DMS53 treated with DMSO at 0.1 percent for 48 hours (cell line): ENCODE results near the gene AKIRIN1.
"Not testable (repeated sequence)": the region's sequence is repeated elsewhere in the genome, so short reads cannot be mapped to it uniquely, and the experiment has no call there.

Source experiments
- DNase-seq: peaks from one replicate; lab custom pipeline; 2025; ENCODE audit not compliant: unreplicated experiment; lab: John Stamatoyannopoulos, UW

AKIRIN1 gene, protein sequence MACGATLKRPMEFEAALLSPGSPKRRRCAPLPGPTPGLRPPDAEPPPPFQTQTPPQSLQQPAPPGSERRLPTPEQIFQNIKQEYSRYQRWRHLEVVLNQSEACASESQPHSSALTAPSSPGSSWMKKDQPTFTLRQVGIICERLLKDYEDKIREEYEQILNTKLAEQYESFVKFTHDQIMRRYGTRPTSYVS

DNA sequence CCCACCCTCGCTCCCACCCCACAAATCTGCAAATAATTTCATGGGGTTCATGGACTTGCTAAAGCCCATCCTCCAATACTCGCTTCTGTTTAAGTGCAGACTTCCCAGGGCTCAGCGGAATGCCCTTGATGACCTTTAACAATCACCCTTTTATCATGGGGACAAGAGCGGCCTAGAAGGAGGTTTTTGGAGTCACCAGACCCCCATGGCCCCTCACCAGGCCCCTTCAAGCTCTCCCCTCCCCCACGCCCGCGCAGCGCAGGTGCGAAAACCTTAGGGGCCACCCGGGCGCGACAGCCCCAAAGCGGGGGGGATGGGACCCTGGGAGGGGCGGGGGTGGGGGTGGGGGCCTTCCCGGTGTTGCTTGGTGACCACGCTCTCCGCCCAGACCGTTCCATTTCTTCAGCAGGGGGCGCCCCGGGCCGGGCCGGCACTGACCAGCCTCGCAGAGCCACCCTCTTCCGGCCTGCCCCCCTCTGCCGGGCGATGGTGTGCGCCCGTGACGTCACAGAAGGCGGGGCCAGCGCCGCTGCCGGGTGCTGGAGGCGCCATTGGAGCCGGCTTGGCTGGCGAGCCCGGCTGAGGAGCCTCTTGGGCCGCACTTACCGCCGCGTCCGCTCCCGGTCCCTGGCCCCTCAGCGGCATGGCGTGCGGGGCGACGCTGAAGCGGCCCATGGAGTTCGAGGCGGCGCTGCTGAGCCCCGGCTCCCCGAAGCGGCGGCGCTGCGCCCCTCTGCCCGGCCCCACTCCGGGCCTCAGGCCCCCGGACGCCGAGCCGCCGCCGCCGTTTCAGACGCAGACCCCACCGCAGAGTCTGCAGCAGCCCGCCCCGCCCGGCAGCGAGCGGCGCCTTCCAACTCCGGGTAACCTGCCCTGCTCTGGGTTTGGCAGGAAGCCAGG is at the start of gene AKIRIN1:
TSS of gene AKIRIN1 (plus strand) at position 539 of the 900 bp plus-strand sequence. CDS start at position 644, 105 bp downstream.
- peak; percentile 90 for DNase-seq

DNA sequence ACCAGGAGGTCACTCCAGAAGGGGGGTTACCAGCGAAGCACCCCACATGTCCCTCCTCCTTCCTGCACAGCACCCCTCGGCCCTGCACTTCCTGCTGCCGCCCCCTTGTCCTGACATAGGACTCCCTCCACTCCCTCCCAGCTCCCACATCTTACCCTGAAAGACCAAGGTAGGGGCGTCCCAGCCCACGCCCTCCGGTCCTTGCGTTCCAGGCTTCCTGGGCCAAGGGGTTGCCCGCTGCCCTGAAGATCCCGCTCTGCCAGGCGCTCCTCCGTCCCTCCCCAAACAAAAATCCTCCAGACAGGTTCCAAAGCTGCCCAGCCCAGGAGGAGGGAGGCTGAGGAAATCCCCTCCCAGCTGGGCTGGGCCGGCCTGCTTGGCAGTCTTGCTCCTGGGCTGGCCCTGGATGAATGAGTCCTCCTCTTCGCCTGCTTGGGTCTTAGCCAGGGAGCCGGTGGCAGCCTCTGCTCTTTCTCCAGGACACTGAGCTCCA is 49.5 kb upstream of the AKIRIN1 start, which contains the start of gene RHBDL2:
TSS of gene RHBDL2 (minus strand) at position 304 of the 493 bp plus-strand sequence. CDS start 22,618 bp downstream, outside the sequence.
- no peak for DNase-seq

- no peak for DNase-seq
Measured at GRCh38 chr1:38942664-38943428, 48.2 kb upstream of the AKIRIN1 start.

DNA sequence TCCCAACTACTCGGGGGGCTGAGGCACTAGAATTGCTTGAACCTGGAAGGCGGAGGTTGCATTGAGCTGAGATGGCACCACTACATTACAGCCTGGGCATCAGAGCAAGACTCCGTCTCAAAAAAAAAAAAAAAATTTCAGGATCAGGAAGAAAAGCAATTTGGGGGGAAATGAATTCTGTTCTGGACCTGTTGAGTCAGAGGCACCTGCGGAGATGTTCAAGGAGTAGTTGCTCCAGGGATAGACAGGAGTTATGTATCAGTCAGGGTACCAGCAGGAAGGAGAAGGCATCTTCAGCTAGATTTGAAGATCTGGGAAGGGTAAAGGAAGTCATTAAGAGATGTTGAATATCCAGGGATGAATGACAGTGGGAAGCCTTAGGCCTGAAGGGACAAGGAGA is 46.5 kb upstream of the AKIRIN1 start:
- no peak for DNase-seq

GRCh38 chr1:38950553-38950952 is 40.5 kb upstream of the AKIRIN1 start:
- DNase-seq, result no peak

DNA sequence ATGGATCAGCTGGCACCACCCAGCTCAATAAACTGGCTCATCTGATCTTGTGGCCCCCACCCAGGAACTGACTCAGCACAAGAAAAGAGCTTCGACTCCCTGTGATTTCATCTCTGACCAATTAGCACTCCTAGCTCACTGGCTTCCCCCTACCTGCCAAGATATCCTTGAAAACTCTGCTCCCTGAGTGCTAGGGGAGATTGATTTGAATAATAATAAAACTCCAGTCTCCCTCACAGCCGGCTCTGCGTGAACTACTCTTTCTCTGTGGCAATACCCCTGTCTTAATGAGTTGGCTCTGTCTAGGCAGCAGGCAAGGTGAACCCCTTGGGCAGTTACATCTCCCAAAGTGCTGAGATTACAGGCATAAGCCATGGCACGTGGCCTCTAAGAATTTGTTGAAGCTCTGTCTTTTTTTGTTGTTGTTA is 37.6 kb upstream of the AKIRIN1 start:
- DNase-seq, result no peak

DNA sequence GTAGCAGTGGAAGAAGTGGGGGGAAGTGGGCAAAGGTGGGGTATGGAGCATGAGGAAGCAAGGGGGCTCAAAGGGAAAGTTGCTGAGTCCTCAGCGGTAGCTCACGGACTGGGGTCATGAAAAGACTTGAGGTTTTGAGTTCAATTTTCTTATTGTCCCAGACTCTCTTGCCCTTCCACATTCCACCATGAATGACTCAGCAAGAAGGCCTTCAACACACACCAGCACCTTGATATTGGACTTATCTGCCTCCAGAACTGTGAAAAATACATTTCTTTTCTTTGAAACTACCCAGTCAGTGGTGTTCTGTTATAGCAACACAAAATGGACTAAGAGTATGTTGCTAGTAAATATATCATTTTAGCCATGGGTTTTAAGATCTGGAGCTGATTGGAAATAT is 32.1 kb upstream of the AKIRIN1 start:
- DNase-seq, result peak; percentile 15

DNA sequence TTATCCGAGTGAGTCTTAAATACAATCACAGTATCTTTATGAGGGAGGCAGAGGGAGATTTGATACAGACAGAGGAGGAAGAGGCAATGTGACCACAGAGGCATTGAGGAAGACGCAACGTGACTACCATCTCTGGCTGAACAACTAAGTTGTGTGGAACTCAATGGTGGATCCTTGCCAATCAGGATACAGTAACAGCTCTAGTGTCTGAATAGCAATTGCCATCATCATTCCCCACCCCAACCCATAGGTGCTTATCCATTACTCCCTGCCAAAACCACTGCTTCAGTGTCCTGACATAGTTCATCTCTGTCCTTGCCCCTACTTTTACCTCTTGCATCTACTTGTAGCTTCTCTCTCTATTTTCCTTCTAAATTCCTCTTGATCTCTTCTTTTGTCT is 29.0 kb upstream of the AKIRIN1 start:
- no peak for DNase-seq

GRCh38 chr1:38962560-38962959 is 28.5 kb upstream of the AKIRIN1 start:
- DNase-seq, result no peak

- DNase-seq, result peak; percentile 11
Measured at GRCh38 chr1:38964140-38964548, 26.9 kb upstream of the AKIRIN1 start.

DNA sequence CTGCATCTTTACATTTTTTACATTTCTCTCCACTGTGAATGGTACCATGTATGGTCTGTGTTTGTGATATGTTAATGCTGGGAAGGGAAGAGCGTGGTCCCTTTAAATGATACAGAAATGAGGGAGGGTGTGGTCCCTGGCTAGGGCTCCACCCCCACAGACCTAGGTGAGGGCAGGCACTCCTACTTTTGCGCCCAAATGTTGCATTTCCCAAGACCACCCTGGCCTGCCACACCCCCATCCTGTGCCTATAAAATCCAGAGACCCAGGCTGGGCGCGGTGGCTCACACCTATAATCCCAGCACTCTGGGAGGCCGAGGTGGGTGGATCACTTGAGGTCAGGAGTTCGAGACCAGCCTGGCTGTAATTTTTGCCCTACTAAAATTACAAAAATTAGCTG is 17.9 kb upstream of the AKIRIN1 start:
- DNase-seq, result not testable (repeated sequence)

- no peak for DNase-seq
Measured at GRCh38 chr1:38973659-38974437, 17.2 kb upstream of the AKIRIN1 start.

- DNase-seq, result not testable (repeated sequence)
Measured at GRCh38 chr1:38977399-38978244, 13.5 kb upstream of the AKIRIN1 start.

GRCh38 chr1:38978245-38978542 is 12.9 kb upstream of the AKIRIN1 start:
- not testable (repeated sequence) for DNase-seq

DNA sequence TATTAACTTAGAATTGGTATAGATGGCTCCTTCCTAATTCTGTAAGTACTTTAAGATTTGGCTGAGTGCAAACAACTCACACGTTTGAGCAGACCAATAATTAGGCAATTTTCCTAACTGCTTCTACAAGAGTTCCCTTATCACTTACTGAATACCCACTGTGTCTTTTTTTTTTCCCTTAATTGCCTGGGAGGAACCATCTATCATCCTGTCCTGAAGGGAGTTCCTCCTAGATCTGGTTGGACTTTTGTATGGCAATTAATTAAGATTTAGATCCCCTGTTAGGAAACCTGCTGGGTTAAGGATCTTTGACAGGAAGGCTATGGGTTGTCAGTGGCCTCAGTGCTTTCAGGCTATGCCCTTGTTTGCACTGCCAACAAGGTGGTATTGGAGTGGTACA is 11.7 kb upstream of the AKIRIN1 start:
- not testable (repeated sequence) for DNase-seq

DNA sequence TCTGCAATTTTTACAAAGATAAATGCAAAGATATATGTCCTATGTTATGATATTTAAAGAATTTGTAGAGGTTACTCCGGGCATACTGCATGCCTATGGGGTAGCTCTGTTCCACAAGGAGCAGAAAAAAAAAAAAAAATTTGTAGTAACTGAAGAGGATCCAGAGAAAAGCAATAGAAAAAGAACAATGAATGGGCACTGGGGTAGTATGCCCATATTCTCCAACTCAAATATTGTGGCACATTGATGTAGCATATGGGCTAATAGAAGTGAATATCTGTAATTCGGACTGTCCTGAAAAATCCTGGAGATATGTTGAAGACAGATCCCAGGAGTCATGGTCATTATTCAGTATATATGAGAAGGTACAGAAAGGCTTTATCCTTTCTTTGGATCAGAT is 1.1 kb upstream of the AKIRIN1 start:
- DNase-seq, result no peak

- peak; percentile 47 for DNase-seq
Measured at GRCh38 chr1:38990386-38990737, 714 bp upstream of the AKIRIN1 start.

- DNase-seq, result no peak
Measured at GRCh38 chr1:38991638-38992411, 749 bp downstream of the AKIRIN1 start.
